NCI-H2107 (cell line): Measurements from ENCODE around the gene TARDBP.
"Not testable (repeated sequence)": the region's sequence is repeated elsewhere in the genome, so short reads cannot be mapped to it uniquely, and the experiment has no call there.

Experiments
- DNase-seq: peaks from one replicate; lab custom pipeline; 2025; lab: John Stamatoyannopoulos, UW

The TARDBP gene

DNA sequence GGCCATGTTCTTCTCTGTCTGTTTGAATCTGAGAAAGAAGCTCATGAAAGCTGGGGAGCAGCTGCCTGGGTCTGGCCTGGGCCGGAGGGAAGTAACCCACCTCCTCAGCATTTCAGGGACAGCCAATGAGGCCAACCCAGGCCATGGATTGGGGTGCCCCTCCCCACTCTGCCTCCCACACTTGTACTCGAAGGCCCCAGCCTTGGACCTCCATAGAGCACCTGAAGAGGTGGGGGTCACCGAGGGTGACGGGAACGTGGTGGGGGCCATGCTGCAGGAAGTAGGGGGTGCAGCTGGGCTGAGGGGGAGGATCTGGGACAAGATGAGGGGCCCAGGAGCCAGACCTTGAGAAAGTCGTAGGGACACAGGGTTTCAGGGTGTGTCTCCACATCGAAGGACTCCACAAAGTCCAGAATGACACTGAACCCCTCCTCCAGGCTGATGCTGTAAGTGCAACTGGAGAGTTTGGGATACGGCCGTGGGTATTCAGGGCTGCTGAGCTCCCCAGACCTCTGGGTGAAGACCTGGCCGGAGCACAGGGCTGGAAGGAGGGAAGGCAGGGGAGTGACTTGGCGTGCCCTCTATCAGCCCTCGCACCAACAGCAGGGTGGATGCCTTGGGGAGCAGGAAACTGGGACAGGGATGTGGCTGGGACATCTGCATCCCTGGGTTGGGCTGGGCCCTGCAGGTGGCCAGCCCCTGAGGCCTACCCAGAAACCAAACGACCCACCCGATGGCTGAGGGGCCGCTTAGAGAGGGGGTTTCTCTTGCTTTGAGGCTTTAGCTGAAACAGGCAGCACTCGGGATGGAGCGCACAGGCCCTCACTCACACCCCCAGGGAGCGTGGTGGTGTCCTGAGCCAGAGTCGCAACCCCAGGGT, 30.8 kb downstream of the TARDBP start:
- DNase-seq = no peak

DNA sequence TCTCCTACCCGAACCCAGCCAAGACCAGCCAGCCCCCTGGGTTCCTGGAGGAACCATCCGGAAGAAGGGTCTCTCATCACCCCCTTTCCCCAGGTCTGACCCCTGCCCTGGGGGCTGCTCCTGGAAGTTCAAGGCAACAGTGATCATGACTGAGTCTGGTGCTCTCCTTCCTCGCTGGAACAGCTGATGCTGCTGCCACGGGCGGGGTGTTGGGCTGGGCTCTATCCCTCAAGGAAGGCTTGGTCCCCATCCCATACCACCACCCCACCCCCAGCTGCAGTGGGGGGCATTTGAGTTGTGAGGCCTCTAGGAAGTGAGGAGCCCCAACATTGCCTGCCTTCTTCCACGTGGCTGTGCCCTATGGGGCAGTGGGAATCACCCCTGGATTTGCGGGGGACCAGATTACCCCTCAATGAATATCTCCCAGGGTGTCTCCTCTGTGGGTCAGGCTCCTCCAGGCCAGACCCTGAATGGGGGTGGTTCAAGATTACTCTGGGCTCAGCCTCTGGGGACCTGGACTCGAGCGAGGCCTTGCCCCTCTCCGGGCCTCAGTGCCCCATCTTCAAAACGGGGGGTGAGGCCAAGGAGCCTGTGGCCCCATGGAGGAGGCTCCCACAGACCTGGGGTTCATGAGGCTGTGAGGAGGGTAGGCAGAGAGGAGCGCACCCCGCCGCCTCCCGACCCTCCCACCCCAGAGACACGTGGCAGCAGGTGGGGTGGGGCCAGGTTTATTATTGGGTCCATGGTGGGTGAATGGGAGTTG, 31.8 kb downstream of the TARDBP start:
- DNase-seq = no peak

DNA sequence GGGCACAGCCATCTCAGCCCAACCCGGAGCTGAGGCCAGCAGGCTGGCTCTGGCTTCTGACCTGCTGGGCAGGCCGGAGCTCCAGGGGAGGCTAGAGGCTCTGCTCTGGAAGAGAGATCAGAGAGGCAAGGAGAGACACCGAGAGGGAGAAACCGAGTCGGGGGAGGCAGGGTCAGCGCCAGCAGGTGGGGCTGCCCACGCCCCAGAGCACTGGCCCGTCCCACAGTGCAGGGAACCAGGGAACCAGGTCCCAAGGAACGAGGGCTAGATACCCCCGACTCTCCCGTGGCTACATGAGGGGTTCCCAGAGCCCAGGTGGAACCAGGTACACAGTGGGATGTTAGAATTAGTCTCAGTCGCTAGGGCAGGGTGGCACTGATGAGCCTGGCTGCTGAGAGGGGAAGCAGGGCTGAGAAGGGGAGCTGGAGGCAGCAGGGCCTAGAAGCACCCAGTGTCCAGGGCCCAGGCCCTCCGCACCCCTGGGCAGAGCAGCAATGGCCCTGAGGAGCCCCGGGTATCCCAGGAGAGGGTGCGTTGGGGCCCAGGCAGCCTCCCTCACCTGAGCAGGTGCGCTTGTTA, 32.5 kb downstream of the TARDBP start:
- DNase-seq = no peak

DNA sequence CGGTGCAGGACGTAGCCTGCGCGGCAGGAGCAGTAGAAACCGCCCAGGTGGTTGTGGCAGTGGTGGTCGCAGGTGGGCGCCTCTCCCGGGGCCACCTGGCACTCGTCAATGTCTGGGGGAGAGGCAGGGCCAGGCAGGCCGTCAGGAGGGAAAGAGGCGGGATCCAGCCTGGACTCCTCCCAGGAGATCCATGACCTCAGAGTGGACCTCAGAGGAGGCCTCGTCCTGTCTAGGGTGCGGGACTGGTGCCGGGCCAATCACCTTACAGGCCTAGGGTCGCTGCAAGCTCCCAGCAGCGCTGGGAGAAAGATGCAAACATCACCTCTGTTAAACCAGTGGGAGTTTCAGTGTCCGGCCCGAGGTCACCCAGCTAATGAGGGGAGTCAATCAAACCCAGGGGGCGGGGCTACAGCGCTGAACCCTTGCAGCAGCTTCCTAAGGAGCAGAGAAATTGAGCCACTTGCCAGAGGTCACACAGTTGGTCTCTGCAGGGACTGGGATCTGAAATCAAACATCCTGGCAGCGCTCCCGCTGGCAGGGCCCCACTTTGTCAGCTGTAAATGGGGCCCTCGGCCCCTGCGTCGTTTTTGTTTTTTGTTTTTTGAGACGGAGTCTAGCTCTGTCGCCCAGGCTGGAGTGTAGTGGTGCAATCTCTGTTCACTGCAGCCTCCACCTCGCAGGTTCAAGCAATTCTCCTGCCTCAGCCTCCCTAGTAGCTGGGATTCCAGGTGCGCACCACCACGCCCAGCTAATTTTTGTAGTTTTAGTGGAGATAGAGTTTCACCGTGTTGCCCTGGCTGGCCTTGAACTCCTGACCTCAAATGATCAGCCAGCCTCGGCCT, 33.2 kb downstream of the TARDBP start:
- DNase-seq = no peak

DNA sequence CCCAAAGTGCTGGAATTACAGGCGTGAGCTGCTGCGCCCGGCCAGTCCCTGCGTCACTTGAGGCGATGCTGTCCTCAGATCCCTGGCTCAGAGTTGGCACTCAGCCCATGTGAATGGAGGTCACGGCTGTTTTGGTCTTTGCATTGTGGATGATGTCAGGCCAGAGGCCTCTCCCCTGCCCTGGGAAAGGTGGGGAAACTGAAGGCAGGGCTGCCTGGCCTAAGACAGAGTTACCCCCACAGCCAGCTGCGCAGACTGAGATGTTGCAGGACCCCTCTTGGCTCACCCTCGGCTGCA, 33.8 kb downstream of the TARDBP start:
- DNase-seq = no peak

DNA sequence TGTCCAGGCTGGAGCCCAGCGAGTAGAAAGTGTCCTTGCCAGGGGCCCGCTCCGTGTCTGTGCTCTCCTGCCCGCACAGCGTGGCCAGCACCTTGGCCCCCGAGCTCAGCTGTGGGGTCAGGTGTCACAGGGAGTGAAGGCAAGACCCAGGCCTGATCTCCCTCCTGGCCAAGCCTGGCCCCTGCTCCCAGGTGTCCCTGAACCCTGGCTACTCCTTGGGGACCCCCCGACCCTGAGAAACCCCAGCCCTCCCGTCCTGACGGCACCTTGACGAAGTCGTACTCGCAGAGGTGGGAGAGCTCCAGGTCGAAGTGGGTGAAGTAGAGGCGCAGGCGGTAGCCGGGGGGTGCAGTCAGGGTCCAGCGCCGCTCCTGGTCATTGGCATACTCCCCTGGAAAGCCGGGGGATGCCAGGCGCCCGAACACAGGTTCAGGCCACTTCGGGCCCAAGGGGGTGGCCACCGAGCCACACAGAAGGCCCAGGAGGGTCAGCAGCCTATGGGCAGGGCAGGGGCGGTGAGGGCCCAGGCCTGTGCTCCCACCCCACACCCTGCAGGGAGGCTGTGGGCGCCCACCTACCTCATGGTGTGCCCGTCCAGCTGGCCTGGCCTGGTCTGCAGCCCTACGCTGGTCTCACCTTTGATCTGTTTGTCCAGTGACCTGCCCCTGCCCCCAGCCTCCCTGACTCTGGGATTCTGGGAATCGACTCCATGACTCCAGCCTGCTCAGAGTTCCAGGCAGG, 34.3 kb downstream of the TARDBP start, which contains the start of gene MASP2:
Gene MASP2, minus strand, starts transcription at position 615 of the 741 bp plus-strand sequence. Its CDS starts 32 bp downstream, at position 583.
- DNase-seq = no peak

DNA sequence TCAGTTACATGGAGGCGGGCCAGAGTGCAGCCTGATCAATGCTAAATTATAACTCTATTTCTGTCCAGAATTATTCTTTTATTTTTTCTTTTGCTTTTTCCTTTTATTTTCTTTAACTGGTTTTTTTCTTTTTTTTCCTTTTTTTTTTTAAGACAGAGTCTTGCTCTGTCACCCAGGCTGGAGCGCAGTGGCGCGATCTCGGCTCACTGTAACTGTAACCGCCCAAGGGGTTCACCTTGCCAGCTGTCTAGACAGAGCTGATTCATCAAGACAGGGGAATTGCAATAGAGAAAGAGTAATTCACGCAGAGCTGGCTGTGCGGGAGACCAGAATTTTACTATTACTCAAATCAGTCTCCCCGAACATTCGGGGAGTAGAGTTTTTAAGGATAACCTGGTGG, 38.7 kb downstream of the TARDBP start:
- not testable (repeated sequence) for DNase-seq

DNA sequence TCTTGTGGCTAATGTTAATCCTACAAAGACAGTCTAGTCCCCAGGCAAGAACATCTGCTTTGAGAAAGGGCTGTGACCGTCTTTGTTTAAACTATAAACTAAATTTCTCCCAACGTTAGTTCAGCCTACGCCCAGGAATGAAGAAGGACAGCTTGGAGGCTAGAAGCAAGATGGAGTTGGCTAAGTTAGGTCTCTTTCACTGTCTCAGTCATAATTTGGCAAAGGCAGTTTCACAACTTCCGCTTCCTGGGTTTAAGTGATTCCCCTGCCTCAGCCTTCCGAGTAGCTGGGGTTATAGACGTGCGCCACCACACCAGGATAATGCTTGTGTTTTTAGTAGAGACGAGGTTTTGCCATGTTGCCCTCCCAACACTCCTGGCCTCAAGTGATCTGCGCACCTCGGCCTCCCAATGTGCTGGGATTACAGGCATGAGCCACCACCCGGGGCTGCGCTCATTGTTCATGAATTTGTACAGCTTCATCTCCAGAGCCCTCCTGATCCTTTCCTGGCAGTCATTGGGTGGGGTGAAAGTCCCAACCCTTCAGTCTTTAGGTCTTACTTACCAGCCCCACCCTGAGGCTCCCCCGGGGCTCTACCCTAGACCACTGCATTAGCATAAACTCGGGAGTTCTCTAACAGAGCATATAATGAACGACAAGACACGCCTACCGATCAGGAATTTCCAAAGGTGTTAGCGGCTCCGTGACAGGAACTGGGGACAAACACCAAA, 39.5 kb downstream of the TARDBP start:
- no peak for DNase-seq

DNA sequence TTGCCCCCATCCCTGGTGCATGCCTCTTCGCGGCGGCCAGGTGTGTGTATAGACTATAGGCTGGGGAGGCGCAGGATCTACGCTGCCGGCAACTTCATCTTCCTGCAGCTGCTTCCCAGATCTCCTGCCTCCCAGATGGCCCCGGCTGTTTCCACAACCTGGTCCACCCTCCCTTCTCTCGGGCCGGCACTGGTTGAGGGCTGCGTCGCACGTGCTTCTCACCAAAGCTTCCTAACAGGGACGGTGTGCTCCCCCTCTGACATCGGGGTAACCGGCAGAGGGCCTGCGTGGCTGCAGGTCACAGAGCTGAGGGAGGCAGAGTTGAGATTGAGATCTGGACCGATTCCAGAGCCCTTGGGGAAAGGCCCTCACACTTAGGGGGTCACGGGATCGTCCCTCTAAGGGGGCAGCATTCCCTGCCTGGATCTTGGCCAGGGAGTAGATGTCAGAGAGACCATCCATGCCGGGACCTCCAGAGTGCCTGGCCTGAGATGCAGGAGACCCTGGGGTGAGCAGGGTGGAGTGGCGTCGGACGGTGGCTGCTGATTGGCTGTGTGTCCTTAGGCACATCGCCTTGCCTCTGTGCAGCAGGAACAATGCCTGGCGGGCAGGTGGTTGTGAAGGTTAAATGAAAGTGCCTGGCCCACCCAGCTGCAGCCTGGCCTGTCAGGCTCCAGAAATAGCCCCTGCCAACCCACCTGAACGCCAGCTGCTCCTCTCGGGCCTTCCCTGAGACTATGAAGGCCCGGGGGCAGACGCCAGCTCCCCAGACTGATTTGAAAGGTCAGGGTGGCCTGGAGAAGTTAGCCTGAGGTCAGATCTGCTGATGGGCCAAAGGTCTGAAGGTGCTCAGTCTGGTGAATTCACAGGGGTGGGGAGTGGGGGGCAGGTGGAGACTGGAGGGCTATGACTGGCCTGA, 40.6 kb downstream of the TARDBP start:
- DNase-seq = peak; percentile 51

DNA sequence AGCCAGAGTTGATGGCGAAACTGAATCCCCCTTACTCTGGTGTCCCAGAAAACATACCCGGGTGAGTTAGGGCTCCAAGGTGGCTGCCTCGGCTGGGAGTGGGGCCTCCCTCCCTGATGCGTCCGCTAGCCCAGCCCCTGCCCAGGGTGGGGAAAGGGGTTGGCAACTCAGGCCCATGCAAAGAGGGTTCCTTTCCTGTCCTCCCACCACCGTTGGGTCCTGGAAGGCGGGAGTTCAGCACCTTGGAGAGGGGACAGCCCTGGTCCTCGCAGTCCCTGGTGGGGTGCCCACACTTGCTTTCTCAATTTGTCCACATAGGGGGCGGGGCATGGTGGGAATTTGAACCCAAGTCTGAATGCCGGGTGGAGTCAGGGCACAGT, 41.3 kb downstream of the TARDBP start:
- no peak for DNase-seq

DNA sequence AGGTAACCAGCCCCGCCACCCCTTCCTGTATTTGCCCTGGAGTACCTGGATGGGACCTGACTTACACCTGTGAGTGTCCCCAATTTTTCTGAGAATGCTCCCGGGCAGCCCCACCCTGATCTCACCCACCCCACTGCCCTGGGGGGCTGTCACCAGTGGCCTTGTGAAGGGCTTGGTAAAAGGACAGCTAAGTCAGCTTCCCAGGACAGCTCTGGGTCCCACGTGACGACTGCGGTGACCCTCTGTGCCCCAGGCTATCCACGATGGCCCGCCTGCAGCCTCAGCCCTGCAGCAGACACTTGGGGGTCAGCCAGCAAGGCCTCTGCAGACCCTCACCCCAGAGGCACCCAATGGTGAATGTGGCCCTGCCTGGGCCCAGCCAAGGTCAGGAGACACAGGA, 41.7 kb downstream of the TARDBP start:
- no peak for DNase-seq

DNA sequence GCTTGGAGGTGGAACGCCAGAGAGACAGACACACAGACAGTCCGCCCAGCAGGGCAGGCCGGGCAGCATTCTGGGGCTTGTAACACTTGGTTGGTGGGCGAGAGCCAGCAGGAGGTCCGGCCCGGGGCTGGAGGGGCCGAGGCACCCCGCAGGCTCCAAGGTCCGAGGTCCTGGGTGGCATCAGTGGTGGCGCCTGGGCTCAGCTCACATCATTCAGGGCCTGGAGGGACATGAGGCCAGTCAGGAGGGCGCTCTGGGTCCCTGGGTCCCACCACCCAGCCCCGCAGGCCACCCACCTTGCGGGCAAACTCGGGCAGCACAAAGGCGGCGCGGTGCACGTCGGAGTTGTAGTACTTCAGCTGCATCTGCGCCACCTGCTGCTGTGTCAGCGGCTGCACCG, 42.2 kb downstream of the TARDBP start:
- DNase-seq = no peak

DNA sequence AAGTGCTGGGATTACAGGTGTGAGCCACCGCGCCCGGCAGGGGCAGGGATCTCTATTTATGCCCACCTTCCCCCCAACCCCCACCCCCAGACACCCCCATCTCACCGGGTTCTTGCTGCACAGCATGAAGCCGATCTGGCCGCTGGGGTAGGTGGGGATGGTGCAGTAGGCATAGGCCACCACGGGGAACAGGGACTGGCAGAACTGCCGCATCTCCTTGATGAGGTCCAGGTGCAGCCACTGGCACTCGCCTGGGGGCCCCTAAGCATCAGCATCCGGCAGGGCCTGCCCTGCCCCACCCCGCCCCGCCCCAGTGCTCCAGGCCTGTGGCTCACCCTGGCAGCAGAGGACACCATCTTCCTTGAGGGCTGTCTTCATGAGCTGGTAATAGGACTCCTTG, 43.2 kb downstream of the TARDBP start:
- no peak for DNase-seq

DNA sequence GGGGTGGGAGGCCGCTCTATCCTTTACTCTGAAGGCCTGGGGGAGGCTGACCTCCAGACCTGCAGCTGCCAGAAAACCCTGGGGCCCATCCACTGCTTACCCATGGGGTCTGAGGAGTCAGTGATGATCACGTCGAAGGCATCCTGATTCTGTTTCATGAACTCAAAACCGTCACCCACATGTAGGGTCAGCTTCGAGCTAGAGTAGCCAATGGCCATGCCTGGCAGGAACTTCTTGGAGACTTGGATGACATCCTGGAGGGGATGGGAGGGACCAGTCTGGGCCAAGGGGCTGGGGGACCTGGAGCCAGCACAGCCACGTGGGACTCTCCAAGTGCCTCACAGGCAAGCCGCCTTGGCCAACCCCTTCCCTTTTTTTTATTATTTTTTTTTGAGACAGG, 44.0 kb downstream of the TARDBP start:
- no peak for DNase-seq

DNA sequence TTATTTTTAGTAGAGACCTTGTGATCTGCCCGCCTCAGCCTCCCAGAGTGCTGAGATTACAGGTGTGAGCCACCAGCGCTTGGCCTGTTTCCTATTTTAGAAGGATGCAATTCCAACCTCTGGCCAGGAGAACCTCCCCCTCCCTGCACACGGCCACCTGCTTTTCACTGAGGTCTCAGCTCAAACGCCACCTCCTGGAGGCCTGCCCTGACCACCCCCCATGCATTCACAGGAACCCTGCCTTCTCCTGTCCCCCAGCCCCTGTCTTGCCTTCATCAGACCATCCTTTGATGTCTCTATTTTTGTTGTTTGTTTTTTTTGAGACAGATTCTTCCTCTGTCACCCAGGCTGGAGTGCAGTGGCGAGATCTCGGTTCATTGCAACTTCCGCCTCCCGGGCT, 45.0 kb downstream of the TARDBP start:
- DNase-seq = no peak

DNA sequence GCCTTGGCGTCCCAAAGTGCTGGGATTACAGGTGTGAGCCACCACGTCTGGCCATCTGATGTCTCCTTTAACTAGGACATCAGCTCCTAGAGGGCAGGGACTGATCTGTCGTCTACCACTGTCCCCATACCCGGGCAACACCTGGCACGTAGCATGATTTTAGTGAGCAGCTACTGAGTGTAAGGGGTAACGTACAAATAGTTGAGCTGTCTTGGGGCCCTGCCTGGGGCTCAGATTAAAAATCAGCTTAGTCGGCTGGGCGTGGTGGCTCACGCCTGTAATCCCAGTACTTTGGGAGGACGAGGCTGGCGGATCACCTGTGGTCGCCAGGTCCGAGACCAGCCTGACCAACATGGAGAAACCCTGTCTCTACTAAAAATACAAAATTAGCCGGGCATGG, 45.6 kb downstream of the TARDBP start:
- DNase-seq = no peak

DNA sequence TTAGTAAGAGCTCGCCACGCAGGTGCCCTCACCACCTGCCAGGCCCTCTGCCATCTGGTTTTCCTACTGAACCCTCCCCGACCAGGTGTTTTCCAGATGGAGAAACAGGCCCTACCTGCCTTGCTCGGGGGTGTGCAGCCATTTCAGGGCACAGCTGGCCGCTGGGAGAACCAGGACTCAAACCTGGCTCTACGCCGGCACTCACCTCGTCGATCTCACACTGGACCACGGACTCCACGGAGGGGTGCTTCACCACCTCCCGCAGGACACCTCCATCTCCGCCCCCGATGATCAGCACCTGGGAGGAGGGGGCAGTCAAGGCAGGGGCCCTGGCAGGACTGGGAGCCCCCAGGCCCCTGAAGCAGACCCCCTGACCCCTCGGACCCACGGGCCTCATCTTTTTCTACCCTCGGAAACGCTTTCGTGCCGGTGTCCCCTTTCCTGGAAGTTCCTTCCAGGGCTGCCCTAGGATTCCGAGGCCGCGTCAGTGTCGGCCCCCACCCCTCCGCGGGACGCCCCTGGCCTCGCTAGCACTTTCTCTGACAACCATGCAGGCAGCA, 46.2 kb downstream of the TARDBP start:
- DNase-seq = peak; percentile 63

DNA sequence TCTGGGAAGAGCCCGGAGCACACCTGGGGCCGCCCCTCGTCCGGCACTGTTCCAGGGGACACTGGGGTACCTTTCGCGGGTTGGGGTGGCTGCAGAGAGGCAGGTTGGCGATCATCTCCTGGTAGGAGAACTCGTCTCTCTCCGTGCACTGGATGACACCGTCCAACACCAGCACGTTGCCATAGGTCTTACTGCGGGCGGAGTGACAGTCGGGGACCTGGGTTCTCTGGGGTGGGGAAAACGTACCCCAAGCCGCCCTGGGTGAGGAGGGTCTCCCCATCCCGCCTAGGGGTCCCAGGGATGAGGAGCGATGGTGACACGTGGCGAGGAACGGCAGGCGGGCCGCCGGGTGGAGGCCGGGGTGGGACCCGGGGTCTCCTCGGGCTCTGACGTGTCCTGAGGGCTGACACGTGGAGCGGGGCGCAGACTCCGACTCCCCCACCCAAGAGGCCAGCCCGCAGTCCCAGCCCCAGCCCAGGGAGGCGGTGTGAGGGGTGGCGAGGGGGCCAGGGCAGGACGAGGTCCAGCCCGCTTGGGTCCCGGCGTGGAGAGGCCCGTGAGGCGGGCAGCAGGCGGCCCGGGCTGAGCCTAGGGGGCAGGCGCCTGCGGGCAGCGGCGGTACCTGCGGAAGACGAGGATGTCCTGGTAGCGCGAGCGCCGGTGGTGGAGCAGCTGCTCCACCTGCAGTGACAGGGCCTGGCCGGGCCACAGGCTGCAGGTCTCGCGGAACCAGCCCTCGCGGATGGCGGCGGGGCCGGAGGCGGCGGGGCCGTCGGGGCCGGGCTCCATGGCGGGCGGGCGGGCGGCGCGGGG, 46.9 kb downstream of the TARDBP start:
- no peak for DNase-seq
